SK-N-SH (cell line): Measurements from ENCODE around the gene ATCAY.

Source experiments
- EP300 ChIP-seq, 2 experiments: IDR thresholded peaks; 2 replicates each; pipeline versions ENCODE4 v1.4.0 to v1.6.1; 2012; ENCODE audit warnings: borderline replicate concordance in 1 of 2, low read depth in 1 of 2, low read length in 1 of 2
- EZH2phosphoT487 ChIP-seq: fragments of 200-600 bp; sonication (generic); IDR thresholded peaks from 2 replicates; pipeline ENCODE4 v1.6.1; 2017; ENCODE audit warnings: low read depth, mixed run types, mild to moderate bottlenecking, antibody characterized with exemption, moderate library complexity, borderline replicate concordance
- GATA2 ChIP-seq: sonication (generic); formaldehyde crosslinking; IDR thresholded peaks from 2 replicates; pipeline ENCODE4 v1.5.0; 2020; ENCODE audit warnings: mild to moderate bottlenecking, missing genetic modification reagents
- JUND ChIP-seq: IDR thresholded peaks from 2 replicates; pipeline ENCODE4 v1.4.0; 2012
- MXI1 ChIP-seq: IDR thresholded peaks from 2 replicates; pipeline ENCODE4 v1.6.1; 2012; ENCODE audit warnings: mild to moderate bottlenecking, low read depth, low read length, improper control_type of control experiment
- NFIC ChIP-seq: IDR thresholded peaks from 2 replicates; pipeline ENCODE4 v1.4.0; 2012; ENCODE audit warnings: borderline replicate concordance
- NRF1 ChIP-seq: IDR thresholded peaks from 2 replicates; pipeline ENCODE4 v1.6.1; 2012; ENCODE audit warnings: low read depth, mild to moderate bottlenecking, low read length
- RAD21 ChIP-seq: IDR thresholded peaks from 2 replicates; pipeline ENCODE4 v1.6.1; 2012; ENCODE audit warnings: mild to moderate bottlenecking, low read length
- RXRA ChIP-seq: IDR thresholded peaks from 2 replicates; pipeline ENCODE4 v1.4.0; 2012; ENCODE audit warnings: low read depth, mild to moderate bottlenecking, borderline replicate concordance
- YY1 ChIP-seq: IDR thresholded peaks from 2 replicates; pipeline ENCODE4 v1.4.0; 2012; ENCODE audit warnings: low read depth, mild to moderate bottlenecking
- TF ChIP-seq, protein P1 (sequence below): fragments of 200-600 bp; sonication (generic); IDR thresholded peaks from 2 replicates; pipeline ENCODE4 v1.6.1; 2017; ENCODE audit warnings: antibody characterized with exemption, mild to moderate bottlenecking, moderate library complexity
- TF ChIP-seq, protein P2 (sequence below): IDR thresholded peaks from 2 replicates; pipeline ENCODE4; 2012
- TF ChIP-seq, protein P3 (sequence below): IDR thresholded peaks from 2 replicates; pipeline ENCODE4 v1.6.1; 2012; ENCODE audit warnings: mild to moderate bottlenecking, low read depth, low read length, moderate library complexity
- TF ChIP-seq, protein P4 (sequence below): IDR thresholded peaks from 2 replicates; pipeline ENCODE4 v1.4.0; 2012; ENCODE audit warnings: low read depth

DNA sequence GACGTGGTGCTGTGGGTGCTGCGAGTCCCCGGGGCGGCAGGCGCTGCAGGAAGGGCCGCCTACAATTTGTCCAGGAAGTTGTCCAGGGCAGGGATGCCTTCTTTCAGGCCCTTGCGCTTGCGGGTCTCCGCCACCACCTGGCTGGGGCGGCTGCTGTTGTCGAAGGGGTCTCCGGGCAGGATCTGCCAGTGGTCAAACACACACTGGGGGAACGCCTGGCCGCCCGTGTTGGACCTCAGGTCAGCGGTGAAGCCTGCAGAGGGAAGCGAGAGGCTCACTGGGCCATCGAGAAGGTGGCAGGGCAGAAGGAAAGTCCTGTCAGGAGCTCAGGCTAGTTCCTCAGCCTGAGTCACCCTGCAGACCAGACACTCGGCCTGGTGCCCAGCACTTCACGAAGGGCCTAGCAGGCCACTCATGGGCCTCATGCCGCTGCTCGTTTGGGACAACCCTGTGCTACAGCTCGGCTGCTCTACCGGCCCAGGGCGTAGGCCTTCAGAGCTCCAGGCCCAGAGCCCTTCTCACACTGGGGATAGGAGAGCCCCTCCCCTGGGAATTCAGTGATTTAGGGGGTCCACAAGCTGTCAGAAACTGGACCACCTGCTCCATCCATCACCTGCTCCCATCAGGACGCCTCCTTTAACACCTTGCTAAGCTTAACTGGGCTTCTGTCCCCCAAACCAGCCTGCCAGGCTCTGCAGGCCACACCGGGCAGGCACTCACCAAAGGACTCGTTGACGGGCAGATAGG is 96.2 kb downstream of the ATCAY start:
- TF ChIP-seq MXI1 (no peak), GATA2 (no peak), RAD21 (no peak), EZH2phosphoT487 (no peak), EP300 (IDR thresholded peaks at IDR 0.05; ENCODE audit: borderline replicate concordance in 1 of 2, low read depth in 1 of 2, low read length in 1 of 2) (no peak), NFIC (no peak), JUND (no peak), RXRA (no peak), YY1 (no peak), NRF1 (no peak)
- TF ChIP-seq, protein P1, sequence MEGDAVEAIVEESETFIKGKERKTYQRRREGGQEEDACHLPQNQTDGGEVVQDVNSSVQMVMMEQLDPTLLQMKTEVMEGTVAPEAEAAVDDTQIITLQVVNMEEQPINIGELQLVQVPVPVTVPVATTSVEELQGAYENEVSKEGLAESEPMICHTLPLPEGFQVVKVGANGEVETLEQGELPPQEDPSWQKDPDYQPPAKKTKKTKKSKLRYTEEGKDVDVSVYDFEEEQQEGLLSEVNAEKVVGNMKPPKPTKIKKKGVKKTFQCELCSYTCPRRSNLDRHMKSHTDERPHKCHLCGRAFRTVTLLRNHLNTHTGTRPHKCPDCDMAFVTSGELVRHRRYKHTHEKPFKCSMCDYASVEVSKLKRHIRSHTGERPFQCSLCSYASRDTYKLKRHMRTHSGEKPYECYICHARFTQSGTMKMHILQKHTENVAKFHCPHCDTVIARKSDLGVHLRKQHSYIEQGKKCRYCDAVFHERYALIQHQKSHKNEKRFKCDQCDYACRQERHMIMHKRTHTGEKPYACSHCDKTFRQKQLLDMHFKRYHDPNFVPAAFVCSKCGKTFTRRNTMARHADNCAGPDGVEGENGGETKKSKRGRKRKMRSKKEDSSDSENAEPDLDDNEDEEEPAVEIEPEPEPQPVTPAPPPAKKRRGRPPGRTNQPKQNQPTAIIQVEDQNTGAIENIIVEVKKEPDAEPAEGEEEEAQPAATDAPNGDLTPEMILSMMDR = no peak
- TF ChIP-seq, protein P2, sequence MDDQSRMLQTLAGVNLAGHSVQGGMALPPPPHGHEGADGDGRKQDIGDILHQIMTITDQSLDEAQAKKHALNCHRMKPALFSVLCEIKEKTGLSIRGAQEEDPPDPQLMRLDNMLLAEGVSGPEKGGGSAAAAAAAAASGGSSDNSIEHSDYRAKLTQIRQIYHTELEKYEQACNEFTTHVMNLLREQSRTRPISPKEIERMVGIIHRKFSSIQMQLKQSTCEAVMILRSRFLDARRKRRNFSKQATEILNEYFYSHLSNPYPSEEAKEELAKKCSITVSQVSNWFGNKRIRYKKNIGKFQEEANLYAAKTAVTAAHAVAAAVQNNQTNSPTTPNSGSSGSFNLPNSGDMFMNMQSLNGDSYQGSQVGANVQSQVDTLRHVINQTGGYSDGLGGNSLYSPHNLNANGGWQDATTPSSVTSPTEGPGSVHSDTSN = no peak
- TF ChIP-seq, protein P3, sequence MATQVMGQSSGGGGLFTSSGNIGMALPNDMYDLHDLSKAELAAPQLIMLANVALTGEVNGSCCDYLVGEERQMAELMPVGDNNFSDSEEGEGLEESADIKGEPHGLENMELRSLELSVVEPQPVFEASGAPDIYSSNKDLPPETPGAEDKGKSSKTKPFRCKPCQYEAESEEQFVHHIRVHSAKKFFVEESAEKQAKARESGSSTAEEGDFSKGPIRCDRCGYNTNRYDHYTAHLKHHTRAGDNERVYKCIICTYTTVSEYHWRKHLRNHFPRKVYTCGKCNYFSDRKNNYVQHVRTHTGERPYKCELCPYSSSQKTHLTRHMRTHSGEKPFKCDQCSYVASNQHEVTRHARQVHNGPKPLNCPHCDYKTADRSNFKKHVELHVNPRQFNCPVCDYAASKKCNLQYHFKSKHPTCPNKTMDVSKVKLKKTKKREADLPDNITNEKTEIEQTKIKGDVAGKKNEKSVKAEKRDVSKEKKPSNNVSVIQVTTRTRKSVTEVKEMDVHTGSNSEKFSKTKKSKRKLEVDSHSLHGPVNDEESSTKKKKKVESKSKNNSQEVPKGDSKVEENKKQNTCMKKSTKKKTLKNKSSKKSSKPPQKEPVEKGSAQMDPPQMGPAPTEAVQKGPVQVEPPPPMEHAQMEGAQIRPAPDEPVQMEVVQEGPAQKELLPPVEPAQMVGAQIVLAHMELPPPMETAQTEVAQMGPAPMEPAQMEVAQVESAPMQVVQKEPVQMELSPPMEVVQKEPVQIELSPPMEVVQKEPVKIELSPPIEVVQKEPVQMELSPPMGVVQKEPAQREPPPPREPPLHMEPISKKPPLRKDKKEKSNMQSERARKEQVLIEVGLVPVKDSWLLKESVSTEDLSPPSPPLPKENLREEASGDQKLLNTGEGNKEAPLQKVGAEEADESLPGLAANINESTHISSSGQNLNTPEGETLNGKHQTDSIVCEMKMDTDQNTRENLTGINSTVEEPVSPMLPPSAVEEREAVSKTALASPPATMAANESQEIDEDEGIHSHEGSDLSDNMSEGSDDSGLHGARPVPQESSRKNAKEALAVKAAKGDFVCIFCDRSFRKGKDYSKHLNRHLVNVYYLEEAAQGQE = no peak
- TF ChIP-seq, protein P4, sequence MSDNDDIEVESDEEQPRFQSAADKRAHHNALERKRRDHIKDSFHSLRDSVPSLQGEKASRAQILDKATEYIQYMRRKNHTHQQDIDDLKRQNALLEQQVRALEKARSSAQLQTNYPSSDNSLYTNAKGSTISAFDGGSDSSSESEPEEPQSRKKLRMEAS = no peak
